ENCODE results near the gene PALB2.

DNA sequence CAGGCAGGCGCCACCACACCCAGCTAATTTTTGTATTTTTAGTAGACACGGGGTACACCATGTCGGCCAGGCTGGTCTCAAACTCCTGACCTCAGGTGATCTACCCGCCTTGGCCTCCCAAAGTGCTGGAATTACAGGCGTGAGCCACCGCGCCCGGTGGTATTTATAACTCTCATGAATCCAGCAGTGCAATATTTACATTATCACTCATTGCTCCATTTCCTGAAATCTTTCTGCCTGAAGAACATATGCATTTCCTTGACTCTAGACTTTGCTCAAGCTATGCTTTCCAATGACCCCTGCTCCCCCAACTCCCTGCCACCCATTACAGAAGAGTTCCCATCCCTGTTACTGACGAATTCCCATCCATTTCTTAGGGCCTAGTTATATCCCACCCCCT, 25.3 kb downstream of the PALB2 start:
- TF ChIP-seq, protein P1, sequence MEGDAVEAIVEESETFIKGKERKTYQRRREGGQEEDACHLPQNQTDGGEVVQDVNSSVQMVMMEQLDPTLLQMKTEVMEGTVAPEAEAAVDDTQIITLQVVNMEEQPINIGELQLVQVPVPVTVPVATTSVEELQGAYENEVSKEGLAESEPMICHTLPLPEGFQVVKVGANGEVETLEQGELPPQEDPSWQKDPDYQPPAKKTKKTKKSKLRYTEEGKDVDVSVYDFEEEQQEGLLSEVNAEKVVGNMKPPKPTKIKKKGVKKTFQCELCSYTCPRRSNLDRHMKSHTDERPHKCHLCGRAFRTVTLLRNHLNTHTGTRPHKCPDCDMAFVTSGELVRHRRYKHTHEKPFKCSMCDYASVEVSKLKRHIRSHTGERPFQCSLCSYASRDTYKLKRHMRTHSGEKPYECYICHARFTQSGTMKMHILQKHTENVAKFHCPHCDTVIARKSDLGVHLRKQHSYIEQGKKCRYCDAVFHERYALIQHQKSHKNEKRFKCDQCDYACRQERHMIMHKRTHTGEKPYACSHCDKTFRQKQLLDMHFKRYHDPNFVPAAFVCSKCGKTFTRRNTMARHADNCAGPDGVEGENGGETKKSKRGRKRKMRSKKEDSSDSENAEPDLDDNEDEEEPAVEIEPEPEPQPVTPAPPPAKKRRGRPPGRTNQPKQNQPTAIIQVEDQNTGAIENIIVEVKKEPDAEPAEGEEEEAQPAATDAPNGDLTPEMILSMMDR (IDR thresholded peaks at IDR 0.05) = no peak
- no peak for TF ChIP-seq POLR2AphosphoS5 (IDR thresholded peaks at IDR 0.05; ENCODE audit: insufficient read depth in 1 of 2, low read depth in 1 of 2)
- no peak for TF ChIP-seq POLR2A (IDR thresholded peaks at IDR 0.05)

Measured in vagina (tissue), 2 donors.